Stomach (tissue), 9 donors: Measurements from ENCODE around the gene SCYL1. TPM values are rescaled to one million over a fixed set of nuclear protein-coding genes. Genes with fewer than 3 reads are reported as not detected.
A peak's percentile ranks its signal among the peaks of the same experiment; 100 is the strongest.
"Not testable (repeated sequence)": the region's sequence is repeated elsewhere in the genome, so short reads cannot be mapped to it uniquely, and the experiment has no call there.

Experiments
- DNase-seq, 2 donors: peaks; one replicate each; pipeline versions ENCODE4 v3.0.0 to v3.0.0-alpha.2; 2013 to 2019
- H3K27ac ChIP-seq, 5 donors: fragments of 200-600 bp in 4 of 5; sonication (generic) in 4 of 5; one replicate each; pipeline ENCODE4 v1.5.1; 2013 to 2019; ENCODE audit warnings: mild to moderate bottlenecking in 1 of 5, moderate library complexity in 1 of 5
- H3K27me3 ChIP-seq, 3 donors: fragments of 200-600 bp; sonication (generic); one replicate each; pipeline ENCODE4 v1.5.1; 2017 to 2019; ENCODE audit warnings: mixed run types in 1 of 3
- H3K36me3 ChIP-seq, 4 donors: fragments of 200-600 bp; sonication (generic); 1 replicate in 3 of 4; 2 replicates in 1 of 4; pipeline ENCODE4 v1.5.1; 2016 to 2019
- H3K4me1 ChIP-seq, 4 donors: fragments of 200-600 bp; sonication (generic); one replicate each; pipeline ENCODE4 v1.5.1; 2016 to 2019
- H3K4me3 ChIP-seq, 4 donors: fragments of 200-600 bp; sonication (generic) in 3 of 4; one replicate each; pipeline ENCODE4 v1.5.1; 2016 to 2019; ENCODE audit warnings: mild to moderate bottlenecking in 1 of 4
- H3K9me3 ChIP-seq, 4 donors: fragments of 200-600 bp; sonication (generic); one replicate each; pipeline ENCODE4 v1.5.1; 2016 to 2019
- EP300 ChIP-seq: sonication (generic); formaldehyde crosslinking; IDR thresholded peaks from one replicate; pipeline ENCODE4 v1.6.1; 2017; ENCODE audit warnings: antibody characterized with exemption
- POLR2A ChIP-seq, 4 donors: fragments of 450-650 bp; IDR thresholded peaks; one replicate each; pipeline ENCODE4 v1.6.1; 2016; ENCODE audit warnings: antibody characterized with exemption in 4 of 4, control low read depth in 2 of 4, mild to moderate bottlenecking in 1 of 4, moderate library complexity in 1 of 4
- POLR2AphosphoS5 ChIP-seq, 3 donors: sonication (generic); formaldehyde crosslinking; IDR thresholded peaks; one replicate each; pipeline ENCODE4 v1.6.1; 2016; ENCODE audit warnings: antibody characterized with exemption in 3 of 3
- WGBS, 5 donors: extraction: QIAGEN DNeasy Blood & Tissue Kit in 3 of 5; methylation state at CpG; one replicate each; pipeline versions ENCODE4 v1.1.5 to v1.1.7; 2013 to 2018; 5-methylcytosine and 5-hydroxymethylcytosine counted together
- intact Hi-C: fragments of 100-400 bp; cut with DNase I; formaldehyde crosslinking; loops from one replicate; pipeline ENCODE4 v1.15.1; 2023; ENCODE audit warnings: low total_unique reads
- polyA plus RNA-seq, 3 donors: library from polyadenylated mRNA; stranded (reverse); fragments of 200-250 nt; gene quantifications; one replicate each; pipeline ENCODE4 v1.2.3, GENCODE V29; 2013
- total RNA-seq, 5 donors: library from RNA; depleted of rRNA; stranded (reverse); fragments of >200 nt; gene quantifications; one replicate each; pipeline versions ENCODE4 v1.1.0 to v1.2.3, GENCODE V29; 2014 to 2016
- TF ChIP-seq, protein P1 (sequence below), 7 experiments: fragments of 450-650 bp in 4 of 7; fragments of 200-600 bp in 3 of 7; sonication (generic) in 3 of 7; IDR thresholded peaks; one replicate each; pipeline ENCODE4 v1.5.1; 2016 to 2019; ENCODE audit warnings: antibody characterized with exemption in 7 of 7, control low read depth in 2 of 7, mild to moderate bottlenecking in 1 of 7
- donor health status: healthy with polysubstance abuse.
- donor health status: Bipolar disorder and iron deficiency.
- donor health status: healthy.

Gene SCYL1
- total and polyA plus RNA-seq, 8 donors = 3.5 to 94.8 (median 75.1) TPM

DNA sequence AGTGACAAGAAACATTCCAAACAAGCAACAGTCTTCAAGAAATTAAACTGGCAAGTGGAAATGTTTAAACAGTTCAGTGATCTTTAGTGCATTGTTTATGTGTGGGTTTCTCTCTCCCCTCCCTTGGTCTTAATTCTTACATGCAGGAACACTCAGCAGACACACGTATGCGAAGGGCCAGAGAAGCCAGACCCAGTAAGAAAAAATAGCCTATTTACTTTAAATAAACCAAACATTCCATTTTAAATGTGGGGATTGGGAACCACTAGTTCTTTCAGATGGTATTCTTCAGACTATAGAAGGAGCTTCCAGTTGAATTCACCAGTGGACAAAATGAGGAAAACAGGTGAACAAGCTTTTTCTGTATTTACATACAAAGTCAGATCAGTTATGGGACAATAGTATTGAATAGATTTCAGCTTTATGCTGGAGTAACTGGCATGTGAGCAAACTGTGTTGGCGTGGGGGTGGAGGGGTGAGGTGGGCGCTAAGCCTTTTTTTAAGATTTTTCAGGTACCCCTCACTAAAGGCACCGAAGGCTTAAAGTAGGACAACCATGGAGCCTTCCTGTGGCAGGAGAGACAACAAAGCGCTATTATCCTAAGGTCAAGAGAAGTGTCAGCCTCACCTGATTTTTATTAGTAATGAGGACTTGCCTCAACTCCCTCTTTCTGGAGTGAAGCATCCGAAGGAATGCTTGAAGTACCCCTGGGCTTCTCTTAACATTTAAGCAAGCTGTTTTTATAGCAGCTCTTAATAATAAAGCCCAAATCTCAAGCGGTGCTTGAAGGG, 20.0 kb upstream of the SCYL1 start:
- Histone ChIP-seq H3K27me3 (no peaks in the 10 kb centered on the region), H3K4me1 (peaks cover 32 to 54% (median 51%) of the 10 kb centered on the region in 4 donors), H3K9me3 (no peaks in the 10 kb centered on the region), H3K36me3 (peaks cover 53 to 67% (median 57%) of the 10 kb centered on the region in 4 donors), H3K4me3 (peak overlapping the region; percentile 77 to 95 (median 84)), H3K27ac (peak overlapping the region; percentile 70 to 99 (median 99))
- WGBS, 5 donors = 2 to 8% (median 6%) methylated on average over 8 of the region's 8 CpGs
- TF ChIP-seq POLR2AphosphoS5 (IDR thresholded peaks at IDR 0.05) (peak in 2 of 3 donors; percentile 1 to 60), POLR2A (IDR thresholded peaks at IDR 0.05) (peak in 1 of 4 donors; percentile 2)
- TF ChIP-seq, protein P1, sequence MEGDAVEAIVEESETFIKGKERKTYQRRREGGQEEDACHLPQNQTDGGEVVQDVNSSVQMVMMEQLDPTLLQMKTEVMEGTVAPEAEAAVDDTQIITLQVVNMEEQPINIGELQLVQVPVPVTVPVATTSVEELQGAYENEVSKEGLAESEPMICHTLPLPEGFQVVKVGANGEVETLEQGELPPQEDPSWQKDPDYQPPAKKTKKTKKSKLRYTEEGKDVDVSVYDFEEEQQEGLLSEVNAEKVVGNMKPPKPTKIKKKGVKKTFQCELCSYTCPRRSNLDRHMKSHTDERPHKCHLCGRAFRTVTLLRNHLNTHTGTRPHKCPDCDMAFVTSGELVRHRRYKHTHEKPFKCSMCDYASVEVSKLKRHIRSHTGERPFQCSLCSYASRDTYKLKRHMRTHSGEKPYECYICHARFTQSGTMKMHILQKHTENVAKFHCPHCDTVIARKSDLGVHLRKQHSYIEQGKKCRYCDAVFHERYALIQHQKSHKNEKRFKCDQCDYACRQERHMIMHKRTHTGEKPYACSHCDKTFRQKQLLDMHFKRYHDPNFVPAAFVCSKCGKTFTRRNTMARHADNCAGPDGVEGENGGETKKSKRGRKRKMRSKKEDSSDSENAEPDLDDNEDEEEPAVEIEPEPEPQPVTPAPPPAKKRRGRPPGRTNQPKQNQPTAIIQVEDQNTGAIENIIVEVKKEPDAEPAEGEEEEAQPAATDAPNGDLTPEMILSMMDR (IDR thresholded peaks at IDR 0.05) = no peak
- intact Hi-C loops = loop anchor here (5.0 kb wide), 2 partner anchors 33 to 78 kb away; no protein-coding TSS in a partner anchor
- peak in 1 of 2 donors; percentile 73 for DNase-seq

GRCh38 chr11:65505466-65506289, 19.2 kb upstream of the SCYL1 start:
- DNase-seq = peak in 1 of 2 donors; percentile 78
- peak overlapping the region; percentile 70 to 99 (median 99) for H3K27ac ChIP-seq
- peaks cover 53 to 61% (median 57%) of the 10 kb centered on the region in 4 donors for H3K36me3 ChIP-seq
- peak overlapping the region; percentile 77 to 95 (median 84) for H3K4me3 ChIP-seq
- TF ChIP-seq POLR2A (IDR thresholded peaks at IDR 0.05) = peak in 1 of 4 donors; percentile 54
- TF ChIP-seq EP300 = no peak
- TF ChIP-seq POLR2AphosphoS5 (IDR thresholded peaks at IDR 0.05) = peak; percentile 45 to 93 (median 73)
- TF ChIP-seq, protein P1 (IDR thresholded peaks at IDR 0.05) = no peak
- peaks cover 32 to 58% (median 53%) of the 10 kb centered on the region in 4 donors for H3K4me1 ChIP-seq
- no peaks in the 10 kb centered on the region for H3K9me3 ChIP-seq
- intact Hi-C loops = loop anchor here (5.0 kb wide), 1 partner anchor 33 kb away; no protein-coding TSS in a partner anchor
- 19 to 29% (median 21%) methylated on average over 12 of the region's 12 CpGs for WGBS, 5 donors
- no peaks in the 10 kb centered on the region for H3K27me3 ChIP-seq

DNA sequence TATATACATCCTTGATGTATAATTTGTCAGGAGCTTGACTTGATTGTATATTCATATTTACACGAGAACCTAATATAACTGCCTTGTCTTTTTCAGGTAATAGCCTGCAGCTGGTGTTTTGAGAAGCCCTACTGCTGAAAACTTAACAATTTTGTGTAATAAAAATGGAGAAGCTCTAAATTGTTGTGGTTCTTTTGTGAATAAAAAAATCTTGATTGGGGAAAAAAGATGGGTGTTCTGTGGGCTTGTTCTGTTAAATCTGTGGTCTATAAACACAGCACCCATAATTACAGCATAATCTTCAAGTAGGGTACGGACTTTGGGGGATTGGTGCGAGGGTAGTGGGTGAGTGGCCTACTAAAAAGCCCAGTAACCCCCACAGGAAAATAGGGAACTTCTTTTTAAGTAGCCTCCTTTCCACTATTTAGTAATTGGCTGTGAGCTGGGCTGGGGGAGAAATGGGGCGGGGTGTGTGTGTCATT, 18.6 kb upstream of the SCYL1 start:
- Histone ChIP-seq H3K36me3 (peaks cover 53 to 56% (median 54%) of the 10 kb centered on the region in 4 donors), H3K9me3 (no peaks in the 10 kb centered on the region), H3K4me3 (peak overlapping the region; percentile 77 to 95 (median 84)), H3K27me3 (no peaks in the 10 kb centered on the region), H3K4me1 (peaks cover 32 to 63% (median 55%) of the 10 kb centered on the region in 4 donors), H3K27ac (peak overlapping the region; percentile 88 to 99 (median 99))
- peak in 1 of 2 donors; percentile 92 for DNase-seq
- intact Hi-C loops = loop anchor here (5.0 kb wide), 1 partner anchor 34 kb away; no protein-coding TSS in a partner anchor
- WGBS, 5 donors = 26 to 52% (median 32%) methylated on average over 4 of the region's 4 CpGs
- TF ChIP-seq EP300 (no peak), POLR2A (IDR thresholded peaks at IDR 0.05) (peak in 1 of 4 donors; percentile 60)

DNA sequence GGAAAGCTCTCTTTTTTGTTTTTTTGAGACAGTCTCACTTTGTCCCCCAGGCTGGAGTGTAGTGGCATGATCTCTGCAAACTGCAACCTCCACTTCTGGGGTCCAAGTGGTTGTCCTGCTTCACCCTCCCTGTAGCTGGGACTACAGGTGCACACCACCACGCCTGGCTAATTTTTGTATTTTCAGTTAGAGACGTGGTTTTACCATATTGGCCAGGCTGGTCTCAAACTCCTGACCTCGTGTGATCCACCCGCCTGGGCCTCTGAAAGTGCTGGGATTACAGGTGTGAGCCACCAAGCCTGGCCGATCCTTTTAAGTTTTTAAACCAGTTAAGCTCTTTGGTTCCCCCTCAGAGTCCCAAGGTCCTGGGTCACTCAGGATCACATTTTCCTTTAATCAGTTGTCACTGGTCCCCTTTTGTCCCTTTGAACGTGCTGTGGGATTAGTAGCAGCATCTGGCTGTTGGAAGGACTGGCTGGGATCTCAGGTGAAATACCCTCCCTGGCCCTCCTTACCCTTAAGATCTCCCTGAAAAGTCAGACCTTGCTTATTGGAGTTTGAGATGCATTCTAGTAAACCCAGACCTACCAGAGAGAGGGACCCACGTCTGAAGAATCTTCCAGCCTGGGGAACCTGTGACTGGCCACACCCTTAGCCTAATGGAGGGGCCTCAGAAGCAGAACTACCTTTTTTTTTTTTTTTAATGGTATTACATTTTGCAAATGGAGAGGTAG, 17.9 kb upstream of the SCYL1 start:
- intact Hi-C loops = loop anchor here (5.0 kb wide), 1 partner anchor 35 kb away; no protein-coding TSS in a partner anchor
- H3K27me3 ChIP-seq = no peaks in the 10 kb centered on the region
- peak; percentile 56 to 92 for DNase-seq
- no peaks in the 10 kb centered on the region for H3K9me3 ChIP-seq
- H3K4me3 ChIP-seq = peak overlapping the region; percentile 17 to 85 (median 80)
- H3K36me3 ChIP-seq = peaks cover 47 to 50% (median 48%) of the 10 kb centered on the region in 4 donors
- TF ChIP-seq EP300 (no peak), POLR2AphosphoS5 (IDR thresholded peaks at IDR 0.05) (peak; percentile 6 to 87 (median 79)), POLR2A (IDR thresholded peaks at IDR 0.05) (peak in 1 of 4 donors; percentile 48)
- TF ChIP-seq, protein P1 (IDR thresholded peaks at IDR 0.05) = no peak
- peaks cover 32 to 63% (median 55%) of the 10 kb centered on the region in 4 donors for H3K4me1 ChIP-seq
- H3K27ac ChIP-seq = peak overlapping the region; percentile 88 to 99 (median 99)
- WGBS, 5 donors = 8 to 23% (median 12%) methylated on average over 7 of the region's 7 CpGs

GRCh38 chr11:65512311-65512710, 12.6 kb upstream of the SCYL1 start:
- H3K27me3 ChIP-seq, H3K9me3 ChIP-seq, H3K27ac ChIP-seq, DNase-seq, H3K36me3 ChIP-seq, H3K4me3 ChIP-seq: not testable (repeated sequence)
- peaks cover 4 to 28% (median 15%) of the 10 kb centered on the region in 4 donors for H3K4me1 ChIP-seq
- intact Hi-C loops = loop anchor here (5.0 kb wide), 1 partner anchor 145 kb away; no protein-coding TSS in a partner anchor
- 92 to 98% (median 96%) methylated on average over 3 of the region's 3 CpGs for WGBS, 5 donors
